GM21367 (cell line): ENCODE data around the gene TGFBR3L.
"Not testable (repeated sequence)": the region's sequence is repeated elsewhere in the genome, so short reads cannot be mapped to it uniquely, and the experiment has no call there.

Source experiments
- ATAC-seq: cut with Tn5 transposase; IDR thresholded peaks from one replicate; pipeline ENCODE4 v1.9.1; 2021; ENCODE audit not compliant: unreplicated experiment

TGFBR3L gene

GRCh38 chr19:7879111-7879807 lies 35.4 kb upstream of the TGFBR3L start:
- ATAC-seq, result no peak

- ATAC-seq, result no peak
These were observed 34.8 kb upstream of the TGFBR3L start for GRCh38 chr19:7879836-7880235.

- ATAC-seq, result no peak
These were observed 32.7 kb upstream of the TGFBR3L start for GRCh38 chr19:7881910-7882309.

GRCh38 chr19:7883105-7883504 lies 31.5 kb upstream of the TGFBR3L start:
- ATAC-seq, result no peak

GRCh38 chr19:7883796-7884570 lies 30.6 kb upstream of the TGFBR3L start:
- ATAC-seq, result no peak

GRCh38 chr19:7885818-7886217 lies 28.8 kb upstream of the TGFBR3L start:
- no peak for ATAC-seq

- ATAC-seq, result no peak
These were observed 27.1 kb upstream of the TGFBR3L start for GRCh38 chr19:7887408-7888144.

GRCh38 chr19:7888145-7888825 lies 26.3 kb upstream of the TGFBR3L start, which contains the start of gene LRRC8E:
LRRC8E (plus strand) TSS chr19:7888510; CDS start chr19:7895604, 7,094 bp downstream.
- no peak for ATAC-seq

- no peak for ATAC-seq
These were observed 25.8 kb upstream of the TGFBR3L start for GRCh38 chr19:7888826-7889217.

- not testable (repeated sequence) for ATAC-seq
These were observed 21.1 kb upstream of the TGFBR3L start for GRCh38 chr19:7893362-7894101.

GRCh38 chr19:7894612-7895309 lies 19.9 kb upstream of the TGFBR3L start:
- ATAC-seq, result no peak

- no peak for ATAC-seq
These were observed 19.1 kb upstream of the TGFBR3L start for GRCh38 chr19:7895565-7895964.

- ATAC-seq, result no peak
These were observed 17.3 kb upstream of the TGFBR3L start for GRCh38 chr19:7897292-7897691.

- ATAC-seq, result no peak
These were observed 15.7 kb upstream of the TGFBR3L start for GRCh38 chr19:7898967-7899366.

GRCh38 chr19:7899751-7900378 lies 14.8 kb upstream of the TGFBR3L start:
- ATAC-seq, result no peak

GRCh38 chr19:7900401-7900870 lies 14.2 kb upstream of the TGFBR3L start:
- no peak for ATAC-seq

- no peak for ATAC-seq
These were observed 13.7 kb upstream of the TGFBR3L start for GRCh38 chr19:7900931-7901330.

- ATAC-seq, result no peak
These were observed 13.3 kb upstream of the TGFBR3L start for GRCh38 chr19:7901337-7901736.

- peak; percentile 12 for ATAC-seq
These were observed 11.8 kb upstream of the TGFBR3L start for GRCh38 chr19:7902796-7903243.
